Karpas-422 (cell line): Measurements from ENCODE around the gene HOXC12. TPM values are rescaled to one million over a fixed set of nuclear protein-coding genes. Genes with fewer than 3 reads are reported as not detected.

Experiments used
- DNase-seq: peaks from one replicate; pipeline ENCODE4 v3.0.0-alpha.2; 2015
- H2AFZ ChIP-seq: fragments of 200-600 bp; sonication (generic); 2 replicates; pipeline ENCODE4 v1.6.1; 2014; ENCODE audit warnings: antibody characterized with exemption, low read length, mixed read lengths
- H3K27ac ChIP-seq: fragments of 200-600 bp; sonication (generic); 2 replicates; pipeline ENCODE4 v1.5.1; 2014; ENCODE audit warnings: mild to moderate bottlenecking, low read length, moderate library complexity
- H3K27me3 ChIP-seq: fragments of 200-600 bp; sonication (generic); 2 replicates; pipeline ENCODE4 v1.6.1; 2014; ENCODE audit warnings: low read length, mixed read lengths
- H3K36me3 ChIP-seq: fragments of 200-600 bp; sonication (generic); 2 replicates; pipeline ENCODE4 v1.6.1; 2014; ENCODE audit warnings: low read length, mixed read lengths; ENCODE audit not compliant: insufficient read depth
- H3K4me1 ChIP-seq: fragments of 200-600 bp; sonication (generic); 2 replicates; pipeline ENCODE4 v1.6.1; 2014; ENCODE audit warnings: mild to moderate bottlenecking, low read length, mixed read lengths
- H3K4me2 ChIP-seq: fragments of 200-600 bp; sonication (generic); 2 replicates; pipeline ENCODE4 v1.6.1; 2014; ENCODE audit warnings: low read length, low read depth, mild to moderate bottlenecking; ENCODE audit not compliant: poor library complexity, severe bottlenecking
- H3K4me3 ChIP-seq: fragments of 200-600 bp; sonication (generic); 2 replicates; pipeline ENCODE4 v1.5.1; 2014; ENCODE audit warnings: mild to moderate bottlenecking, antibody characterized with exemption, low read length, mixed read lengths
- H3K79me2 ChIP-seq: fragments of 200-600 bp; sonication (generic); 2 replicates; pipeline ENCODE4 v1.6.1; 2014; ENCODE audit warnings: mild to moderate bottlenecking, low read length, mixed read lengths
- H3K9ac ChIP-seq: fragments of 200-600 bp; sonication (generic); 2 replicates; pipeline ENCODE4 v1.6.0; 2014; ENCODE audit warnings: low read length
- H3K9me2 ChIP-seq: fragments of 200-600 bp; sonication (generic), shearing (Covaris generic); replicated peaks from 2 replicates; pipeline ENCODE4 v1.6.0; 2014; ENCODE audit warnings: mild to moderate bottlenecking, low read length, moderate library complexity; ENCODE audit not compliant: insufficient read depth
- H3K9me3 ChIP-seq: fragments of 300-700, 200-600 bp; sonication (generic); 2 replicates; pipeline ENCODE4 v1.6.1; 2014; ENCODE audit warnings: low read length, mixed read lengths
- H4K20me1 ChIP-seq: fragments of 200-600 bp; sonication (generic); 2 replicates; pipeline ENCODE4 v1.6.1; 2014; ENCODE audit warnings: mild to moderate bottlenecking, antibody characterized with exemption, low read length, low read depth; ENCODE audit not compliant: insufficient read depth
- total RNA-seq: library from RNA; depleted of rRNA; stranded (reverse); fragments of >200 nt; shearing (Covaris generic); gene quantifications from 2 replicates; pipeline ENCODE4 v1.2.3, GENCODE V29; 2014; ENCODE audit warnings: low replicate concordance

The HOXC12 gene
- total RNA-seq, 1 experiment from 2014 or later = not detected

- Histone ChIP-seq H3K9ac (peak overlapping the region; percentile 48; the same call in 1 of the 2 replicates), H3K27me3 (no peaks in the 10 kb centered on the region), H3K27ac (no peak overlapping the region), H3K9me2 (no peaks in the 10 kb centered on the region), H3K9me3 (no peaks in the 10 kb centered on the region), H3K79me2 (no peaks in the 10 kb centered on the region), H3K4me1 (peaks cover 29% of the 10 kb centered on the region), H2AFZ (no peak overlapping the region), H3K36me3 (no peaks in the 10 kb centered on the region), H3K4me3 (no peak overlapping the region), H3K4me2 (no peak overlapping the region), H4K20me1 (no peaks in the 10 kb centered on the region)
- DNase-seq = no peak
Observed at GRCh38 chr12:53976823-53977595, 22.3 kb downstream of the HOXC12 start.

- Histone ChIP-seq H3K4me2 (peak overlapping the region; percentile 29), H2AFZ (peak overlapping the region; percentile 50; the same call in 1 of the 2 replicates), H3K27ac (no peak overlapping the region), H3K9me3 (no peaks in the 10 kb centered on the region), H3K27me3 (no peaks in the 10 kb centered on the region), H3K79me2 (no peaks in the 10 kb centered on the region), H3K36me3 (no peaks in the 10 kb centered on the region), H3K9ac (peak overlapping the region; percentile 48), H3K9me2 (no peaks in the 10 kb centered on the region), H3K4me1 (peaks cover 29% of the 10 kb centered on the region), H3K4me3 (no peak overlapping the region; the same call in 1 of the 2 replicates), H4K20me1 (no peaks in the 10 kb centered on the region)
- no peak for DNase-seq
Observed at GRCh38 chr12:53977596-53978445, 23.1 kb downstream of the HOXC12 start.

- H3K4me2 ChIP-seq = no peak overlapping the region
- H3K27ac ChIP-seq = no peak overlapping the region
- H3K79me2 ChIP-seq = no peaks in the 10 kb centered on the region
- no peaks in the 10 kb centered on the region for H4K20me1 ChIP-seq
- no peak overlapping the region for H2AFZ ChIP-seq
- H3K9me2 ChIP-seq = no peaks in the 10 kb centered on the region
- no peaks in the 10 kb centered on the region for H3K36me3 ChIP-seq
- H3K27me3 ChIP-seq = no peaks in the 10 kb centered on the region
- no peaks in the 10 kb centered on the region for H3K9me3 ChIP-seq
- DNase-seq = no peak
- H3K9ac ChIP-seq = no peak overlapping the region
- H3K4me1 ChIP-seq = peaks cover 29% of the 10 kb centered on the region
- H3K4me3 ChIP-seq = no peak overlapping the region
Observed at GRCh38 chr12:53978477-53979356, 24.0 kb downstream of the HOXC12 start.

GRCh38 chr12:53980104-53980801, 25.6 kb downstream of the HOXC12 start:
- Histone ChIP-seq H3K27ac (no peak overlapping the region), H2AFZ (no peak overlapping the region), H3K4me2 (no peak overlapping the region), H3K36me3 (no peaks in the 10 kb centered on the region), H3K79me2 (no peaks in the 10 kb centered on the region), H4K20me1 (no peaks in the 10 kb centered on the region), H3K9ac (no peak overlapping the region), H3K4me3 (no peak overlapping the region), H3K9me3 (no peaks in the 10 kb centered on the region), H3K4me1 (peaks cover 18% of the 10 kb centered on the region), H3K9me2 (no peaks in the 10 kb centered on the region), H3K27me3 (no peaks in the 10 kb centered on the region)
- DNase-seq = no peak

GRCh38 chr12:53980802-53981496, 26.2 kb downstream of the HOXC12 start:
- no peak for DNase-seq
- H3K27ac ChIP-seq = no peak overlapping the region
- no peaks in the 10 kb centered on the region for H3K79me2 ChIP-seq
- H3K4me2 ChIP-seq = no peak overlapping the region
- H4K20me1 ChIP-seq = no peaks in the 10 kb centered on the region
- H3K36me3 ChIP-seq = no peaks in the 10 kb centered on the region
- H3K4me3 ChIP-seq = no peak overlapping the region
- no peaks in the 10 kb centered on the region for H3K9me3 ChIP-seq
- no peak overlapping the region for H3K9ac ChIP-seq
- H3K4me1 ChIP-seq = peaks cover 15% of the 10 kb centered on the region
- peak overlapping the region; percentile 30; the same call in 1 of the 2 replicates for H2AFZ ChIP-seq
- H3K27me3 ChIP-seq = no peaks in the 10 kb centered on the region
- no peaks in the 10 kb centered on the region for H3K9me2 ChIP-seq

GRCh38 chr12:53981634-53982565, 27.2 kb downstream of the HOXC12 start:
- Histone ChIP-seq H3K36me3 (no peaks in the 10 kb centered on the region), H3K9me2 (no peaks in the 10 kb centered on the region), H3K27me3 (no peaks in the 10 kb centered on the region), H3K79me2 (no peaks in the 10 kb centered on the region), H3K9me3 (no peaks in the 10 kb centered on the region), H3K4me2 (no peak overlapping the region), H3K27ac (no peak overlapping the region), H3K4me1 (peaks cover 15% of the 10 kb centered on the region), H2AFZ (no peak overlapping the region), H4K20me1 (no peaks in the 10 kb centered on the region), H3K4me3 (no peak overlapping the region), H3K9ac (no peak overlapping the region)
- DNase-seq = no peak
